Bladder microvascular endothelial cell (primary cell): ENCODE results near the gene ERBB2. TPM values are rescaled to one million over a fixed set of nuclear protein-coding genes. Genes with fewer than 3 reads are reported as not detected.

Source experiments
- total RNA-seq: library from RNA; depleted of rRNA; stranded (reverse); fragments of >200 nt; gene quantifications from 2 replicates; pipeline ENCODE4 v1.2.3, GENCODE V29; 2014

The ERBB2 gene
- total RNA-seq: 8.1 and 9.2 TPM in 2 replicates

GRCh38 chr17:39699818-39700147 lies at the start of gene ERBB2:
ERBB2 (plus strand) TSS chr17:39700064; CDS start chr17:39700239, 175 bp downstream.

GRCh38 chr17:39664581-39665561 lies 35.0 kb upstream of the ERBB2 start, which contains the start of gene TCAP:
TCAP (plus strand) TSS chr17:39665349; CDS start chr17:39665360, 11 bp downstream.

GRCh38 chr17:39667945-39668924 lies 31.6 kb upstream of the ERBB2 start, which contains the start of gene PNMT:
PNMT (plus strand) TSS chr17:39668453; CDS start chr17:39668476, 23 bp downstream.

GRCh38 chr17:39687546-39688474 lies 12.1 kb upstream of the ERBB2 start, which contains the start of gene PGAP3:
PGAP3 (minus strand) TSS chr17:39688057; CDS start chr17:39688014, 43 bp downstream.

GRCh38 chr17:39730095-39730921 lies 30.4 kb downstream of the ERBB2 start, which contains the start of gene MIEN1:
MIEN1 (minus strand) TSS chr17:39730532; CDS start chr17:39730495, 37 bp downstream.

DNA sequence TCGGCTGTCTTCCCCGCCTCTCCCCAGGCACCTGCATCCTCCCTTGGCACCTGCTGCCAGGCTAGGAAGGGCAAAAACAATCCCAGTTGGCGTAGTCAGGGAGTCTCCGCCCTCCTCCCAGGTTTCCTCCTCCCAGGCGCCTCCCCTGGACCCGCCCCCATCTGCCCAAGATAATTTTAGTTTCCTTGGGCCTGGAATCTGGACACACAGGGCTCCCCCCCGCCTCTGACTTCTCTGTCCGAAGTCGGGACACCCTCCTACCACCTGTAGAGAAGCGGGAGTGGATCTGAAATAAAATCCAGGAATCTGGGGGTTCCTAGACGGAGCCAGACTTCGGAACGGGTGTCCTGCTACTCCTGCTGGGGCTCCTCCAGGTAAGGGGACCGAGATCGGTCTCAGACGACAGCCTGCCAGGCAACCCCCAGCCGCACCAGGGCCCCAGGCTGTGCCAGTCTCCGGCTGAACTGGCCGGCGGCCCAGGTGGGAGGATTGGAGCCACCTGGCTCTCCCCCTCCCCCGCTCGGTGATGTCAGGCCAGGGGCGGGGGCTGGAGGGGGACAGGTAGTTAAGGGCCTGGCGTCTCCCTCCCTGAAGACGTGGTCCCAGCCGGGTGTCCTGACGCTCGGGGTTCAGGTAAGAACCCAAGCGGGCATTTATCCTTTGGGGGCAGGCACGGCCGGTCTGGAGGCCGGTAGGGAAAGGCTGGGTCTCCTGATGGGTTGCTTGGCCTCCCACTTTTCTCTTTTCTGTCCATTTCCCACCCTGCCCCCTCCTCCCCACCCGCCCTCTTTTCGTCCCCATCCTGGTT lies 38.1 kb downstream of the ERBB2 start, which contains the start of gene GRB7:
TSS of gene GRB7 (plus strand) at position 179 of the 808 bp plus-strand sequence. CDS start 4,364 bp downstream, outside the sequence.

Other genes with a start within 250 kb of the ERBB2 start
- 11.5 and 30.9 TPM in 2 replicates for gene MED1, start 248.8 kb upstream of the ERBB2 start, total RNA-seq
- gene CDK12, start 238.6 kb upstream of the ERBB2 start, total RNA-seq: 13.9 and 28.1 TPM in 2 replicates
- not detected in 2 replicates for gene NEUROD2, start 92.1 kb upstream of the ERBB2 start, total RNA-seq
- not detected in 2 replicates for gene PPP1R1B, start 73.1 kb upstream of the ERBB2 start, total RNA-seq
- gene STARD3, start 62.9 kb upstream of the ERBB2 start, total RNA-seq: 35.8 and 38.1 TPM in 2 replicates
- 0.49 and 0.63 TPM in 2 replicates for gene TCAP, start 34.7 kb upstream of the ERBB2 start, total RNA-seq
- 0.31 and 0.49 TPM in 2 replicates for gene PNMT, start 31.6 kb upstream of the ERBB2 start, total RNA-seq
- gene PGAP3, start 12.0 kb upstream of the ERBB2 start, total RNA-seq: 2.8 and 8.2 TPM in 2 replicates
- gene MIEN1, start 30.5 kb downstream of the ERBB2 start, total RNA-seq: 14.4 and 15.6 TPM in 2 replicates
- gene GRB7, start 37.9 kb downstream of the ERBB2 start, total RNA-seq: 0.16 TPM in 1 of 2 replicates, not detected in the other
- gene IKZF3, start 164.2 kb downstream of the ERBB2 start, total RNA-seq: not detected in 2 replicates
- not detected in 2 replicates for gene ZPBP2, start 168.1 kb downstream of the ERBB2 start, total RNA-seq
- 1.5 and 7.0 TPM in 2 replicates for gene GSDMB, start 218.6 kb downstream of the ERBB2 start, total RNA-seq
- gene ORMDL3, start 227.5 kb downstream of the ERBB2 start, total RNA-seq: 17.8 and 40.2 TPM in 2 replicates
- not detected in 2 replicates for gene LRRC3C, start 227.7 kb downstream of the ERBB2 start, total RNA-seq